H1 (cell line): ENCODE data around the gene BCAS1. TPM values are rescaled to one million over a fixed set of nuclear protein-coding genes. Genes with fewer than 3 reads are reported as not detected.

ENCODE experiments used
- CTCF ChIA-PET: fragments of 300-600 bp; sonication (Branson Sonifier 250); formaldehyde crosslinking; loops from one replicate; lab custom pipeline; 2021; ENCODE audit not compliant: partially characterized antibody; lab: Charles Lee
- POLR2A ChIA-PET: fragments of 300-600 bp; sonication (Branson Sonifier 250); formaldehyde crosslinking; loops from one replicate; lab custom pipeline; 2021; ENCODE audit warnings: inconsistent platforms; ENCODE audit not compliant: partially characterized antibody; lab: Charles Lee
- DNase-seq, 2 experiments: peaks; one replicate each; pipeline versions ENCODE4 v3.0.0 to v3.0.0-alpha.2; 2010 to 2022; ENCODE audit warnings: low spot score in 2 of 2, low read depth in 1 of 2, mixed read lengths in 1 of 2
- FAIRE-seq: peaks from 2 replicates; lab custom pipeline; 2011; peaks lifted over from hg19 to GRCh38; lab: Jason Lieb, UNC
- H2AFZ ChIP-seq: 2 replicates; pipeline ENCODE4 v1.8.1; 2012; ENCODE audit warnings: low read length, inconsistent platforms
- H2AK5ac ChIP-seq: 2 replicates; pipeline ENCODE4 v1.6.1; 2013; ENCODE audit warnings: low read depth, low read length
- H2BK120ac ChIP-seq: replicated peaks from 2 replicates; pipeline ENCODE3; 2013; ENCODE audit warnings: low read depth, low read length, inconsistent platforms
- H2BK12ac ChIP-seq: 2 replicates; pipeline ENCODE4 v1.6.1; 2013; ENCODE audit warnings: low read depth, low read length
- H2BK15ac ChIP-seq: 2 replicates; pipeline ENCODE4 v1.6.1; 2013; ENCODE audit warnings: low read length
- H2BK20ac ChIP-seq: 2 replicates; pipeline ENCODE4 v1.6.1; 2013; ENCODE audit warnings: low read length
- H2BK5ac ChIP-seq: 2 replicates; pipeline ENCODE4 v1.6.1; 2013; ENCODE audit warnings: low read depth, low read length
- H3K14ac ChIP-seq: 2 replicates; pipeline ENCODE4 v1.6.1; 2013; ENCODE audit warnings: inconsistent platforms; ENCODE audit not compliant: insufficient read length
- H3K18ac ChIP-seq: 2 replicates; pipeline ENCODE4 v1.6.1; 2013; ENCODE audit warnings: low read length; ENCODE audit errors: extremely low read depth
- H3K23ac ChIP-seq: 2 replicates; pipeline ENCODE4 v1.6.1; 2013; ENCODE audit warnings: inconsistent platforms; ENCODE audit not compliant: insufficient read length
- H3K23me2 ChIP-seq: 2 replicates; pipeline ENCODE4 v1.6.1; 2013; ENCODE audit warnings: low read depth, low read length
- H3K27ac ChIP-seq: 2 replicates; pipeline ENCODE4 v1.6.1; 2011; ENCODE audit warnings: low read depth, low read length, inconsistent platforms
- H3K27me3 ChIP-seq, 4 experiments: replicated peaks in 1 of 4; 1 replicate in 1 of 4; 2 replicates in 3 of 4; pipeline versions ENCODE4 v1.6.1 to v1.8.1; 2011 to 2013; ENCODE audit warnings: low read length in 3 of 4, mild to moderate bottlenecking in 3 of 4, inconsistent platforms in 2 of 4, mixed read lengths in 2 of 4, moderate library complexity in 1 of 4; ENCODE audit not compliant: control insufficient read depth in 3 of 4, insufficient read depth in 3 of 4; ENCODE audit errors: extremely low read depth in 1 of 4
- H3K36me3 ChIP-seq, 4 experiments: 2 replicates each; pipeline versions ENCODE4 v1.6.1 to v1.8.1; 2011 to 2013; ENCODE audit warnings: mild to moderate bottlenecking in 4 of 4, low read length in 3 of 4, moderate library complexity in 2 of 4, control low read depth in 1 of 4, inconsistent platforms in 1 of 4; ENCODE audit not compliant: insufficient read depth in 4 of 4, control insufficient read depth in 2 of 4
- H3K4ac ChIP-seq: replicated peaks from 2 replicates; pipeline ENCODE3; 2013; ENCODE audit warnings: low read length, low read depth, mixed read lengths, inconsistent platforms; ENCODE audit not compliant: insufficient read length
- H3K4me1 ChIP-seq, 4 experiments: replicated peaks in 1 of 4; 1 replicate in 1 of 4; 2 replicates in 3 of 4; pipeline versions ENCODE4 v1.6.1 to v1.8.1; 2011 to 2013; ENCODE audit warnings: low read length in 3 of 4, inconsistent platforms in 2 of 4, mixed read lengths in 1 of 4; ENCODE audit not compliant: insufficient read depth in 4 of 4, control insufficient read depth in 3 of 4
- H3K4me2 ChIP-seq, 2 experiments: 2 replicates each; pipeline versions ENCODE4 v1.6.1 to v1.8.1; 2011 to 2013; ENCODE audit warnings: low read depth in 2 of 2, low read length in 2 of 2, control low read depth in 1 of 2, inconsistent platforms in 1 of 2, mild to moderate bottlenecking in 1 of 2; ENCODE audit not compliant: insufficient read depth in 1 of 2
- H3K4me3 ChIP-seq, 4 experiments: fragments of 200-600, 300-600 bp in 1 of 4; sonication (generic), shearing (Covaris generic), sonication (Bioruptor Twin) in 1 of 4; 2 replicates each; pipeline versions ENCODE4 v1.5.1 to v1.8.1; 2011 to 2016; ENCODE audit warnings: low read length in 4 of 4, low read depth in 3 of 4, control low read depth in 2 of 4, inconsistent platforms in 2 of 4, mild to moderate bottlenecking in 2 of 4, mixed read lengths in 1 of 4, moderate library complexity in 1 of 4; ENCODE audit not compliant: insufficient read depth in 2 of 4; ENCODE audit errors: extremely low read depth in 1 of 4
- H3K56ac ChIP-seq: replicated peaks from 2 replicates; pipeline ENCODE3; 2013; ENCODE audit warnings: low read depth, mild to moderate bottlenecking, mixed read lengths, low read length, inconsistent platforms; ENCODE audit not compliant: insufficient read length
- H3K79me1 ChIP-seq: 2 replicates; pipeline ENCODE4 v1.6.1; 2013; ENCODE audit warnings: low read depth, low read length, control low read depth
- H3K79me2 ChIP-seq, 2 experiments: 2 replicates each; pipeline versions ENCODE4 v1.6.1 to v1.8.1; 2012 to 2013; ENCODE audit warnings: low read length in 2 of 2, mild to moderate bottlenecking in 2 of 2, inconsistent platforms in 1 of 2; ENCODE audit not compliant: insufficient read depth in 2 of 2, control insufficient read depth in 1 of 2
- H3K9ac ChIP-seq, 4 experiments: replicated peaks in 1 of 4; 1 replicate in 1 of 4; 2 replicates in 3 of 4; pipeline versions ENCODE4 v1.6.1 to v1.8.1; 2011 to 2013; ENCODE audit warnings: low read depth in 3 of 4, low read length in 3 of 4, control low read depth in 2 of 4, mild to moderate bottlenecking in 2 of 4, moderate library complexity in 2 of 4, inconsistent platforms in 1 of 4; ENCODE audit errors: extremely low read depth in 1 of 4
- H3K9me3 ChIP-seq, 2 experiments: 2 replicates each; pipeline versions ENCODE4 v1.6.1 to v1.8.1; 2012 to 2013; ENCODE audit warnings: mild to moderate bottlenecking in 2 of 2, moderate library complexity in 2 of 2, control low read depth in 1 of 2, inconsistent platforms in 1 of 2, low read depth in 1 of 2, low read length in 1 of 2, mixed read lengths in 1 of 2; ENCODE audit not compliant: insufficient read depth in 2 of 2
- H4K20me1 ChIP-seq, 2 experiments: replicated peaks in 1 of 2; 2 replicates each; pipeline versions ENCODE3 to v1.8.1; 2011 to 2013; ENCODE audit warnings: inconsistent platforms in 2 of 2, low read length in 2 of 2, mild to moderate bottlenecking in 1 of 2; ENCODE audit not compliant: insufficient read depth in 2 of 2, control insufficient read depth in 1 of 2
- H4K5ac ChIP-seq: 2 replicates; pipeline ENCODE4 v1.6.1; 2013; ENCODE audit warnings: low read length, low read depth, mixed read lengths, inconsistent platforms; ENCODE audit not compliant: insufficient read length
- H4K8ac ChIP-seq: 2 replicates; pipeline ENCODE4 v1.8.0; 2013; ENCODE audit warnings: mild to moderate bottlenecking, moderate library complexity, low read length, inconsistent platforms; ENCODE audit not compliant: insufficient read depth; ENCODE audit errors: extremely low read depth
- H4K91ac ChIP-seq: replicated peaks from 2 replicates; pipeline ENCODE3; 2013; ENCODE audit warnings: low read length, mixed read lengths, inconsistent platforms; ENCODE audit not compliant: insufficient read length
- BCL11A ChIP-seq, 2 experiments: IDR thresholded peaks; one replicate each; pipeline ENCODE4 v1.6.1; 2011; ENCODE audit warnings: low read depth in 2 of 2, low read length in 2 of 2, mild to moderate bottlenecking in 2 of 2
- CTCF ChIP-seq, 3 experiments: IDR thresholded peaks; 1 replicate in 2 of 3; 2 replicates in 1 of 3; pipeline versions ENCODE4 v1.5.1 to v1.6.1; 2011; ENCODE audit warnings: low read length in 3 of 3, mild to moderate bottlenecking in 3 of 3, inconsistent platforms in 2 of 3, low read depth in 1 of 3, moderate library complexity in 1 of 3; ENCODE audit not compliant: insufficient read depth in 1 of 3; ENCODE audit errors: control extremely low read depth in 1 of 3
- JUN ChIP-seq: IDR thresholded peaks from 2 replicates; pipeline ENCODE4 v1.6.1; 2011; ENCODE audit warnings: low read depth, mild to moderate bottlenecking, improper control_type of control experiment, low read length
- MAFK ChIP-seq: IDR thresholded peaks from 2 replicates; pipeline ENCODE4 v1.6.1; 2012; ENCODE audit warnings: low read depth, mild to moderate bottlenecking, improper control_type of control experiment, low read length
- NRF1 ChIP-seq: IDR thresholded peaks from 2 replicates; pipeline ENCODE4 v1.6.1; 2011; ENCODE audit warnings: mild to moderate bottlenecking, low read depth, low read length, improper control_type of control experiment
- PHF8 ChIP-seq: fragments of 200-600 bp; sonication (generic); conservative IDR thresholded peaks from 2 replicates; pipeline ENCODE4 v1.7.1; 2012; ENCODE audit warnings: low read depth, mild to moderate bottlenecking, inconsistent platforms, low read length, moderate library complexity
- RFX5 ChIP-seq: IDR thresholded peaks from 2 replicates; pipeline ENCODE4 v1.6.1; 2011; ENCODE audit warnings: low read depth, low read length, improper control_type of control experiment, borderline replicate concordance
- SIRT6 ChIP-seq: IDR thresholded peaks from one replicate; pipeline ENCODE4 v1.7.1; 2012; ENCODE audit warnings: low read length, inconsistent platforms
- SRF ChIP-seq: IDR thresholded peaks from 2 replicates; pipeline ENCODE4 v1.6.1; 2011; ENCODE audit warnings: mild to moderate bottlenecking, low read depth, low read length, moderate library complexity
- TAF7 ChIP-seq: optimal IDR thresholded peaks from 2 replicates; pipeline ENCODE3; 2011; ENCODE audit warnings: low read depth, mild to moderate bottlenecking, inconsistent platforms, low read length, moderate library complexity, borderline replicate concordance
- TEAD4 ChIP-seq: IDR thresholded peaks from 2 replicates; pipeline ENCODE4 v1.6.1; 2012; ENCODE audit warnings: low read depth, low read length, inconsistent platforms, mixed read lengths
- WGBS, 2 experiments: shearing (Covaris generic) in 1 of 2; methylation state at CpG; one replicate each; pipeline versions ENCODE4 v1.1.6 to v1.1.7; 2013 to 2015; ENCODE audit warnings: low lambda C conversion rate in 2 of 2, mixed read lengths in 2 of 2, inconsistent platforms in 1 of 2, low coverage in 1 of 2, missing lambda C conversion rate in 1 of 2; ENCODE audit not compliant: insufficient replicate concordance in 2 of 2, insufficient coverage in 1 of 2, insufficient read length in 1 of 2; ENCODE audit errors: extremely low coverage in 1 of 2, missing lambda C conversion rate in 1 of 2; 5-methylcytosine and 5-hydroxymethylcytosine counted together
- polyA plus RNA-seq, 7 experiments: library from polyadenylated mRNA; depleted of rRNA in 3 of 7; stranded (reverse) in 5 of 7; unstranded in 2 of 7; fragments of >200 nt in 5 of 7; fragments of 200-250 nt in 2 of 7; gene quantifications; 1 replicate in 5 of 7; 2 replicates in 1 of 7; 4 replicates in 1 of 7; pipeline versions ENCODE4 v1.2.1 to v1.2.3, GENCODE V29; 2011 to 2013; ENCODE audit warnings: missing spikeins in 2 of 7, mixed read lengths in 2 of 7
- total RNA-seq: library from RNA; stranded (reverse); fragmentation: NEBNext Ultra II Directional; extraction: Animal tissue kit (Norgen Biotek cat#: 25700); gene quantifications from 2 replicates; pipeline ENCODE4 v1.2.1, GENCODE V29; 2021

Gene BCAS1
- total and polyA plus RNA-seq, 2 of the 8 experiments (the other 6 are each of a cell fraction or from before 2014, with no cell fraction given), result 0.06 to 0.19 TPM

- 87% methylated on average over 5 of the region's 5 CpGs; no CpG with 5 or more reads in 1 of the 2 experiments for WGBS, 2 experiments
- no peak overlapping the region for H3K18ac ChIP-seq
- no peak overlapping the region for H2BK120ac ChIP-seq
- H4K5ac ChIP-seq, result no peak overlapping the region
- no peak overlapping the region for H3K4me3 ChIP-seq
- no peak for DNase-seq
- no peak overlapping the region for H2AK5ac ChIP-seq
- no peaks in the 10 kb centered on the region for H3K79me1 ChIP-seq
- 0 out of 2 replicates have a peak overlapping the region, but pooled peaks have one; percentile 48 for H2AFZ ChIP-seq
- H3K4me1 ChIP-seq, result peaks cover 3 to 7% (median 3%) of the 10 kb centered on the region in 4 experiments; a peak in 6 of 7 replicates
- no peaks in the 10 kb centered on the region for H3K36me3 ChIP-seq
- H3K23ac ChIP-seq, result no peak overlapping the region
- no peak overlapping the region for H3K14ac ChIP-seq
- 0 out of 2 replicates have a peak overlapping the region, but pooled peaks have one; percentile 60 for H2BK12ac ChIP-seq
- peak overlapping the region; percentile 12; the same call in 1 of the 2 replicates for H4K8ac ChIP-seq
- no peaks in the 10 kb centered on the region for H3K23me2 ChIP-seq
- no peaks in the 10 kb centered on the region for H3K27me3 ChIP-seq
- H4K20me1 ChIP-seq, result no peaks in the 10 kb centered on the region
- H3K9ac ChIP-seq, result no peak overlapping the region
- no peak overlapping the region for H2BK15ac ChIP-seq
- no peak overlapping the region for H3K4me2 ChIP-seq
- no peak overlapping the region for H2BK5ac ChIP-seq
- ChIA-PET CTCF (interaction anchor here (0.6 to 2.1 kb wide), 5 partner anchors 9 to 404 kb away, joined by 3 to 9 read pairs (median 4); no protein-coding TSS in a partner anchor), POLR2A (interaction anchor here (0.9 to 1.5 kb wide), 4 partner anchors 9 to 41 kb away, joined by 3 to 5 read pairs (median 4); no protein-coding TSS in a partner anchor)
- no peak overlapping the region for H3K27ac ChIP-seq
- H3K79me2 ChIP-seq, result no peaks in the 10 kb centered on the region
- H2BK20ac ChIP-seq, result no peak overlapping the region
- H3K9me3 ChIP-seq, result no peaks in the 10 kb centered on the region
- H4K91ac ChIP-seq, result peak overlapping the region; percentile 87
- H3K4ac ChIP-seq, result no peak overlapping the region
- H3K56ac ChIP-seq, result no peak overlapping the region
- FAIRE-seq, result no peak
- TF ChIP-seq PHF8 (no peak), SIRT6 (no peak), NRF1 (no peak), JUN (no peak), MAFK (no peak), CTCF (IDR thresholded peaks at IDR 0.05; ENCODE audit: control extremely low read depth in 1 of 3, insufficient read depth in 1 of 3, low read depth in 1 of 3, low read length in 3 of 3) (no peak), TAF7 (no peak), BCL11A (IDR thresholded peaks at IDR 0.05; ENCODE audit: low read depth in 2 of 2, low read length in 2 of 2) (no peak), RFX5 (no peak), TEAD4 (no peak), SRF (no peak)
Observed at GRCh38 chr20:53926428-53927028, 143.9 kb downstream of the BCAS1 start.
